ENCODE data around the gene GATA5.

DNA sequence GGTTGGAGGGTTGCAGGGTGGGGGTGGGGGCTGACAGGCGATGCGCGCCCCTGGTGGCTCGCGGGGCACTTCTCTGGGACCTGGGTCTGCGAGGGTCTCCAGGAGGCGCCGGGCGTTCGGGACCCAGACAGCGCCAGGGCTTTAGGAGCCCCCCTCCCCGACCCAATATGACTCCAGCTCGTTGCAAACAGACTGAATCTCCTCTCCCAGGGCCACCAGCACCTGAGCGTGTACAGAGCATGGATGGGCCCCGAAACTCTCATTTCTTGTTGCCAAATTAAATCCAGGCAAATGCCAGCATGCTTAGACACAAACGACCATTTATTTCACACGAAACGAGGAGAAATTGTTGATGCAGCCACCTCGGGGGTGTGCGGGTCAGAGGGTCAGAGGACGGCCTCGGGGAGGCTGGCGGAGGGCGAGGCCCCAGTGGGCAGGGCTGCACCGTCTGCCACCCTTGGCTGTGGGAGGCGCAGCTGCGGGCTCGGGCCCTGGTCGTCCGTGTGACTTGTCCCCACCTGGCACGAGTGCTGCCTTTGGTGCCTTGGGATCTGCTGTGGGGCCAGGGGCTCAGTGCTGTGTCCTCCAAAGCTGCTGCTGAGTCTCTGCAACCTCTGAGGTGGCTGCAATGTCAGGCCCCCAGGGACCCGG, 20.9 kb upstream of the GATA5 start:
- TF ChIP-seq, protein P1, sequence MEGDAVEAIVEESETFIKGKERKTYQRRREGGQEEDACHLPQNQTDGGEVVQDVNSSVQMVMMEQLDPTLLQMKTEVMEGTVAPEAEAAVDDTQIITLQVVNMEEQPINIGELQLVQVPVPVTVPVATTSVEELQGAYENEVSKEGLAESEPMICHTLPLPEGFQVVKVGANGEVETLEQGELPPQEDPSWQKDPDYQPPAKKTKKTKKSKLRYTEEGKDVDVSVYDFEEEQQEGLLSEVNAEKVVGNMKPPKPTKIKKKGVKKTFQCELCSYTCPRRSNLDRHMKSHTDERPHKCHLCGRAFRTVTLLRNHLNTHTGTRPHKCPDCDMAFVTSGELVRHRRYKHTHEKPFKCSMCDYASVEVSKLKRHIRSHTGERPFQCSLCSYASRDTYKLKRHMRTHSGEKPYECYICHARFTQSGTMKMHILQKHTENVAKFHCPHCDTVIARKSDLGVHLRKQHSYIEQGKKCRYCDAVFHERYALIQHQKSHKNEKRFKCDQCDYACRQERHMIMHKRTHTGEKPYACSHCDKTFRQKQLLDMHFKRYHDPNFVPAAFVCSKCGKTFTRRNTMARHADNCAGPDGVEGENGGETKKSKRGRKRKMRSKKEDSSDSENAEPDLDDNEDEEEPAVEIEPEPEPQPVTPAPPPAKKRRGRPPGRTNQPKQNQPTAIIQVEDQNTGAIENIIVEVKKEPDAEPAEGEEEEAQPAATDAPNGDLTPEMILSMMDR (IDR thresholded peaks at IDR 0.05 in 2 of 3, conservative IDR thresholded peaks at IDR 0.05 in 1 of 3; ENCODE audit: borderline replicate concordance in 1 of 3, insufficient read depth in 1 of 3, low read depth in 2 of 3, low read length in 2 of 3), result peak; percentile 68 to 70 (median 69); a peak in 5 of 6 replicates
- no peak for TF ChIP-seq EZH2 (IDR thresholded peaks at IDR 0.05)
- TF ChIP-seq, protein P2, sequence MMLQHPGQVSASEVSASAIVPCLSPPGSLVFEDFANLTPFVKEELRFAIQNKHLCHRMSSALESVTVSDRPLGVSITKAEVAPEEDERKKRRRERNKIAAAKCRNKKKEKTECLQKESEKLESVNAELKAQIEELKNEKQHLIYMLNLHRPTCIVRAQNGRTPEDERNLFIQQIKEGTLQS (IDR thresholded peaks at IDR 0.05), result no peak
- TF ChIP-seq EZH2phosphoT487 (IDR thresholded peaks at IDR 0.05; ENCODE audit: borderline replicate concordance), result no peak
- no peak for TF ChIP-seq POLR2A (IDR thresholded peaks at IDR 0.05; ENCODE audit: borderline replicate concordance, extremely low read depth, insufficient read depth, insufficient read length)
- no peak for TF ChIP-seq MAX (IDR thresholded peaks at IDR 0.05)
- no peak for TF ChIP-seq REST (IDR thresholded peaks at IDR 0.05; ENCODE audit: low read depth)
- TF ChIP-seq ZNF274 (IDR thresholded peaks at IDR 0.05; ENCODE audit: low read depth, low read length), result no peak
- TF ChIP-seq SP1 (IDR thresholded peaks at IDR 0.05; ENCODE audit: low read depth), result no peak
